Smooth muscle cell (in vitro differentiated cells): ENCODE results near the gene POLR3C. TPM values are rescaled to one million over a fixed set of nuclear protein-coding genes. Genes with fewer than 3 reads are reported as not detected.
A peak's percentile ranks its signal among the peaks of the same experiment; 100 is the strongest.

Experiments used
- DNase-seq: peaks from one replicate; lab custom pipeline; 2025; ENCODE audit not compliant: unreplicated experiment; lab: John Stamatoyannopoulos, UW
- H2AFZ ChIP-seq: fragments of 200-600 bp; sonication (generic); 2 replicates; pipeline ENCODE4 v1.6.0; 2016; ENCODE audit warnings: antibody characterized with exemption, low read depth, mild to moderate bottlenecking
- H3F3A ChIP-seq: fragments of 200-600 bp; sonication (generic); 2 replicates; pipeline ENCODE4 v1.6.0; 2017; ENCODE audit warnings: antibody characterized with exemption, low read depth
- H3K27ac ChIP-seq: fragments of 200-600 bp; sonication (generic); 2 replicates; pipeline ENCODE4 v1.5.1; 2016; ENCODE audit warnings: low read depth, mild to moderate bottlenecking
- H3K27me3 ChIP-seq: fragments of 200-600 bp; sonication (generic); 2 replicates; pipeline ENCODE4 v1.6.1; 2016; ENCODE audit warnings: low read depth, mild to moderate bottlenecking
- H3K36me3 ChIP-seq: fragments of 200-600 bp; sonication (generic); 2 replicates; pipeline ENCODE4 v1.5.1; 2016; ENCODE audit warnings: low read depth
- H3K4me1 ChIP-seq: fragments of 200-600 bp; sonication (generic); 2 replicates; pipeline ENCODE4 v1.5.1; 2016; ENCODE audit warnings: low read depth
- H3K4me2 ChIP-seq: fragments of 200-600 bp; sonication (generic); 2 replicates; pipeline ENCODE4 v1.6.0; 2016; ENCODE audit warnings: mild to moderate bottlenecking
- H3K4me3 ChIP-seq: fragments of 200-600 bp; sonication (generic); 2 replicates; pipeline ENCODE4 v1.5.1; 2016; ENCODE audit warnings: mild to moderate bottlenecking
- H3K79me2 ChIP-seq: fragments of 200-600 bp; sonication (generic); 2 replicates; pipeline ENCODE4 v1.6.0; 2016; ENCODE audit warnings: low read depth, mild to moderate bottlenecking
- H3K9ac ChIP-seq: fragments of 200-600 bp; sonication (generic); 2 replicates; pipeline ENCODE4 v1.6.0; 2016; ENCODE audit warnings: low read depth
- H3K9me3 ChIP-seq: fragments of 200-600 bp; sonication (generic); replicated peaks from 2 replicates; pipeline ENCODE4 v1.5.1; 2016; ENCODE audit warnings: low read depth
- H4K20me1 ChIP-seq: fragments of 200-600 bp; sonication (generic); 2 replicates; pipeline ENCODE4 v1.6.0; 2016; ENCODE audit warnings: low read depth
- WGBS: methylation state at CpG from one replicate; pipeline ENCODE4 v1.1.7; 2016; ENCODE audit warnings: low lambda C conversion rate; 5-methylcytosine and 5-hydroxymethylcytosine counted together
- polyA plus RNA-seq: library from polyadenylated mRNA; unstranded; fragments of >200 nt; fragmentation: Nextera tagmentation; extraction: Ambion mirVana; gene quantifications from 2 replicates; pipeline ENCODE4 v1.2.1, GENCODE V29; 2016
- total RNA-seq: library from RNA; depleted of rRNA; stranded (reverse); fragments of >200 nt; gene quantifications from 2 replicates; pipeline ENCODE4 v1.2.3, GENCODE V29; 2014
- TF ChIP-seq, protein P1 (sequence below): fragments of 200-600 bp; sonication (generic); IDR thresholded peaks from 2 replicates; pipeline ENCODE4 v1.5.1; 2017; ENCODE audit warnings: borderline replicate concordance, mild to moderate bottlenecking, antibody characterized with exemption; ENCODE audit not compliant: insufficient read depth, poor library complexity, severe bottlenecking

Gene POLR3C
- total and polyA plus RNA-seq, 2 experiments from 2014 or later = 22.6 to 31.7 TPM

DNA sequence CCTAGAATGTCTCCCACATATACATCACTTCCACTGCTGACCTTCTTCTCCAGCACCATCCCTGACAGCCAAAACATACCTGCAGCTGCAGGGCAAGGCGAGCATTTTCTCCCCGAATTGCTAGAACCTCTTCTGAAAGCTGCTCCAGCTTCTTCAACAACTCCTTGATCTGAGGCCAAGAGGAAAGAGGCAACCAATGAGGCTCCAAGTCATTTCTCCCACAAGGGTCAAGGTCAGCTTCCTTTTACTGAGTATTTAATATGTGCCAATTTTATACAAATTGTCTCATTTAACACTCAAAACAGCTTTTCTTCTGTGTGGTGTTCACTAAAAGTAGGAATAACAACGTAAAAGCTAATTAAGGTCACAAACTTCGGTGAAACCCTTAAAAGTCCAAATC, 44.2 kb downstream of the POLR3C start:
- Histone ChIP-seq H3K4me3 (no peak overlapping the region), H3K9ac (no peak overlapping the region), H3K9me3 (no peaks in the 10 kb centered on the region), H3K79me2 (no peaks in the 10 kb centered on the region), H3K4me2 (no peak overlapping the region), H3F3A (no peaks in the 10 kb centered on the region), H3K27me3 (peaks cover 3% of the 10 kb centered on the region), H3K4me1 (peaks cover 6% of the 10 kb centered on the region), H2AFZ (no peak overlapping the region), H4K20me1 (no peaks in the 10 kb centered on the region), H3K27ac (no peak overlapping the region), H3K36me3 (no peaks in the 10 kb centered on the region)
- TF ChIP-seq, protein P1, sequence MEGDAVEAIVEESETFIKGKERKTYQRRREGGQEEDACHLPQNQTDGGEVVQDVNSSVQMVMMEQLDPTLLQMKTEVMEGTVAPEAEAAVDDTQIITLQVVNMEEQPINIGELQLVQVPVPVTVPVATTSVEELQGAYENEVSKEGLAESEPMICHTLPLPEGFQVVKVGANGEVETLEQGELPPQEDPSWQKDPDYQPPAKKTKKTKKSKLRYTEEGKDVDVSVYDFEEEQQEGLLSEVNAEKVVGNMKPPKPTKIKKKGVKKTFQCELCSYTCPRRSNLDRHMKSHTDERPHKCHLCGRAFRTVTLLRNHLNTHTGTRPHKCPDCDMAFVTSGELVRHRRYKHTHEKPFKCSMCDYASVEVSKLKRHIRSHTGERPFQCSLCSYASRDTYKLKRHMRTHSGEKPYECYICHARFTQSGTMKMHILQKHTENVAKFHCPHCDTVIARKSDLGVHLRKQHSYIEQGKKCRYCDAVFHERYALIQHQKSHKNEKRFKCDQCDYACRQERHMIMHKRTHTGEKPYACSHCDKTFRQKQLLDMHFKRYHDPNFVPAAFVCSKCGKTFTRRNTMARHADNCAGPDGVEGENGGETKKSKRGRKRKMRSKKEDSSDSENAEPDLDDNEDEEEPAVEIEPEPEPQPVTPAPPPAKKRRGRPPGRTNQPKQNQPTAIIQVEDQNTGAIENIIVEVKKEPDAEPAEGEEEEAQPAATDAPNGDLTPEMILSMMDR = no peak
- no peak for DNase-seq
- WGBS = 88% methylated on average over 4 of the region's 4 CpGs

DNA sequence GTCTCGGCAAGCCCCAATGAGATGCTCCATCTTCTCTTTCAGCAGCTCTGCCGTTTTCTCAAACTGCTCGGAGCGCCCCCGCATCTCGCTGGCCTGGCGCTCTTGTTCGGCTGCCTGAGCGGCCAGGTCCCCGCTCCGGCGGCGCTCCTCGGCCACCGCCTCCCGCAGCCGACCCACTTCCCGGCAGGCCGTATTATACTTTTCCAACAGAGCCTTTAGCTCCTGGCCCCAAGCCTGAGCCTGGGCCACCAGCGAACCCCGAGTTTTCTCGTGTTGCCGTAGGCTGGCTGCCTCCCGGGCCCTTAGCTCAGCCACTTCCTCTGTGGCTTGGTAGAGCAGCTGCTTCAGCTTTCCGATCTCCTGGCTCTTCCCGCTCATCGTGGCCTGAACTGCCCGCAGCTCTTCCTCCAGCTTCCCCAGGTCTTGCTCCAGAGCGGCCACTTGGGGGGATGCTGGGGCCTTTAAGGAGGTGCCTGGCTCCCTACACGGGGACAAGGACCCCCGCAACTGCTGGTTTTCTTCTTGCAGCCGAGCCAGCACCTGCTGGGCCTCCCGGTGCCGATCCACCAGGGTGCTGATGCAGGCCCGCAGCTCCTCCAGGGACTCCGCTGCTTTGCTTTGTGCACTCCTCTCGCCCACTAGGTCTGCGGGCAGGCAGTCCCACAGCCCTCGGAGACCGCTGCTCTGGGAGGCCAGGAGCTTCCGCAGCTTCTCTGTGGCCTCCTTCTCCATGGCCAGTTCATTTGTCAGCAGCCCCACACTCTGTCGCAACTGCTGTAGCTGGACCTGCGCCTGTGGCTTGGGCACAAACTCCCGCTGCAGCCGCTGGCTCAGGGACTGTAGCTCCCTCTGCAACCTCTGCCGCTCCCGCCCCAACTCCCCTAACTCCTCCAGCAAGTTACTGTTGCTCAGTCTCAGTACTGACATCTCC, 48.3 kb downstream of the POLR3C start:
- H3K9me3 ChIP-seq = no peaks in the 10 kb centered on the region
- H3K4me2 ChIP-seq = peak overlapping the region; percentile 85
- H3K4me1 ChIP-seq = peaks cover 6% of the 10 kb centered on the region
- H3K4me3 ChIP-seq = peak overlapping the region; percentile 38
- no peaks in the 10 kb centered on the region for H4K20me1 ChIP-seq
- H3K27ac ChIP-seq = no peak overlapping the region
- DNase-seq = no peak
- H3K79me2 ChIP-seq = no peaks in the 10 kb centered on the region
- TF ChIP-seq, protein P1 = no peak
- no peaks in the 10 kb centered on the region for H3K27me3 ChIP-seq
- WGBS = 30% methylated on average over 47 of the region's 47 CpGs
- H3F3A ChIP-seq = no peaks in the 10 kb centered on the region
- no peaks in the 10 kb centered on the region for H3K36me3 ChIP-seq
- peak overlapping the region; percentile 18 for H3K9ac ChIP-seq
- H2AFZ ChIP-seq = peak overlapping the region; percentile 97

DNA sequence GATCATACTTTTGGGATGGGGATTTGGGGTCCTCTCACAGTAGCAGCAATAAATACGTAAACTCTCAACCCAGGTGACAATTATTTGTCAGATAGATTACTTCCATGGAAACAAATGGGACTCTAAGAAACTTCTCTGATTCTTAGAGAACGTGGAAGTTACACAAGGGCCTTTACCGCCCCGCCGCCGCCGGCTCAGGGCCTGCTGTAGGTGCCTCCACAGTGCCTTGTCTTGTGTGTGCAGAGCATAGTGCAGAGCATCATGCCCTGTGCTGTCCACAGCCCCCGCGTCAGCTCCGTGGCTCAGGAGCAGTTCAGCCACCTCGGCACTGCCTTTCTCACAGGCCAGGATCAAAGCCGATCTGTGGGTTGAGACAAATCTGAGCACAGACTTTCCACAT, 50.6 kb downstream of the POLR3C start:
- TF ChIP-seq, protein P1 = no peak
- Histone ChIP-seq H3K36me3 (no peaks in the 10 kb centered on the region), H4K20me1 (no peaks in the 10 kb centered on the region), H3K4me1 (peaks cover 7% of the 10 kb centered on the region), H3K27ac (no peak overlapping the region), H3K9ac (no peak overlapping the region), H3K9me3 (no peaks in the 10 kb centered on the region), H3F3A (no peaks in the 10 kb centered on the region), H3K4me3 (no peak overlapping the region), H2AFZ (no peak overlapping the region), H3K27me3 (no peaks in the 10 kb centered on the region), H3K79me2 (no peaks in the 10 kb centered on the region), H3K4me2 (no peak overlapping the region)
- DNase-seq = no peak
- WGBS = 96% methylated on average over 12 of the region's 12 CpGs
